ENCODE data around the gene COG1. TPM values are rescaled to one million over a fixed set of nuclear protein-coding genes. Genes with fewer than 3 reads are reported as not detected.

COG1 gene
- total RNA-seq, 1 donor from 2014 or later: 37.0 TPM

DNA sequence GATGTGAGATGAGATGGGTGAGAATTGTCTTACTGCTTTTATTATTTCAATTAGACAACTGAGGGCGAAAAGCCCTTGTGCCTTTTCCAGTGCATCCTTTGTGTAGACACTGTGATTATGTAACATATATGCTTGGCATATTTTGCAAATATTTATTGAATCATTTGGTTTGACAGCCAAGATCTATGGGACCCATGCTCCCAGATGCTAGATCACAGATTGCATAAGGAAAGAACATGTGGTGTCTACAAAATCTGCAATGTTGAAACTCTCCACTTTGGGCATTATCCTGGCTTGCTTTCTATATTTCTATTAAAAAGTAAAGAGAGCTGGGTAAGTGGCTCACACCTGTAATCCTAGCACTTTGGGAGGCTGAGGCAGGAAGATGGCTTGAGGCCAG lies 4.8 kb upstream of the COG1 start:
- no peak for ATAC-seq
- no peak for DNase-seq
- intact Hi-C loops (cut with DNase I): no loop called here
- no peaks in the 10 kb centered on the region for H3K9me3 ChIP-seq
- no peaks in the 10 kb centered on the region for H3K27me3 ChIP-seq
- no peak overlapping the region for H3K27ac ChIP-seq
- TF ChIP-seq CTCF (IDR thresholded peaks at IDR 0.05): no peak
- H3K36me3 ChIP-seq: no peaks in the 10 kb centered on the region
- no peak overlapping the region for H3K4me3 ChIP-seq
- H3K4me1 ChIP-seq: peaks cover 5% of the 10 kb centered on the region

DNA sequence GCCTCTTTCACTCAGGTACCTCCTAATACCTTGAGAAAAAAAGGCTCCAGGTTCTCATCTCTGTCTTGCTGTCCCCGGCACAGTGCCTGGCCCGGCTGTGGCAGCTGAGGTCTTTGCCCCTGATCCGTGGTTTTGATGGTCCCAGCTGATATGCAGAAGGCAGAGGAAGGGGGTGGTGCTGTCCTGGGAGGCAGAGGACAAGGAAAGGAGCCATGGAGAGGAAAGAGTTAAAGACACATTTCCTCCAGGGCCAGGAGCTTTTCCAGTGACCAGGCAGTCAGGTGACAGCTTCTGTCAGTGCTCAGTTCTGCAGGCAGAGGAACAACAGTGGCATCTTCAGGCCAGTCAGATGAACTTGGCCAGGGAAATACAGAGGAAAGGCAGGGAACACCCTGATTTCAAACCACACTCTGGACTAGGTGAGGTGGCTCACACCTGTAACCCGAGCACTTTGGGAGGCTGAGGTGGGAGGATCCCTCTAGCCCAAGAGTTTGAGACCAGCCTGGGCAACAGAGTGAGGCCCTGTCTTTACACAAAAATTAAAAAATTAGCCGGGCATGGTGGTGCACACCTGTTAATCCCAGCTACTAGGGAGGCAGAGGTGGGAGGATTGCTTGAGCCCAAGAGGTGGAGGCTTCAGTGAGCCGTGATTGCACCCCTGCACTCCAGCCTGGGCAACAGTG lies 3.3 kb upstream of the COG1 start:
- no peak for DNase-seq
- Histone ChIP-seq H3K36me3 (no peaks in the 10 kb centered on the region), H3K27me3 (no peaks in the 10 kb centered on the region), H3K4me3 (no peak overlapping the region), H3K27ac (no peak overlapping the region), H3K4me1 (peaks cover 12% of the 10 kb centered on the region), H3K9me3 (no peaks in the 10 kb centered on the region)
- TF ChIP-seq CTCF (IDR thresholded peaks at IDR 0.05): peak; percentile 32
- ATAC-seq: no peak
- intact Hi-C loops (cut with DNase I): no loop called here

DNA sequence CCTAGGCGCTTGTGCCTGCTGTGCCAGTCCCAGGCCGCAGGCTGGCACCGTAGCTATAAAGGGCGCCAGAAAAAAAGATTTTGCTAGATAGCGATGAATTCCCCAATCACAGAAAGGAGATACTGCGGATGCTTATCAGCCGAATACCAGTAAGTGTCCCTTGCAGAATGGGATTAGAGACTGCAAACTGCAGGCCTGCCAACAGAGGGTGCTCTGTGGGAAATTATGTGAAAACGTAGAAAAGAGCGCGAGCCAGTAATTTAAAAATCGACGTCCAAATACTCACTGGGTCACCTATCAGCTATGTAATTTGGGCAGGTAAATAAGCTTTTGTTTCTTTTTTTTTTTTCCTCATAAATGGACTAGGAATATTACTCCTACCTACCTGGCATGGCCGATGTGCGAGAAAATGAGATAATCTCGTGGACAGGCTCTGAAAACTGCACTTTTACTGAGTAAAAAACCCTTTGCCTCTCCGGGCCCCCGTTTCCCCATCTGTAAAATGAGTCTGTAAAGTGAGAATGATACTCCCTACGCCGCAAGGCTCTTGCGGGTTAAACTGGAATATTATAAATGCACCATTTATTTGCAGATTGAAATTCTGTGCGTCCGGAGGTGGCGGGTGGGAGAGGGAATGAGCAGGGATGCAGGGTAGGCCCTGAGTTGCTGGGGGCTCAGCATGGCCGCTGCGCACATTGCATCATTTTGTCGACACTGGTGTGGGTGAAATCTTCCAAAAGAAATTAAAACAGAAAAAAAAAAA lies 1.2 kb upstream of the COG1 start:
- Histone ChIP-seq H3K4me3 (peak overlapping the region; percentile 96), H3K9me3 (no peaks in the 10 kb centered on the region), H3K27me3 (no peaks in the 10 kb centered on the region), H3K27ac (peak overlapping the region; percentile 77), H3K36me3 (peaks cover 3% of the 10 kb centered on the region), H3K4me1 (peaks cover 14% of the 10 kb centered on the region)
- peak; percentile 87 for TF ChIP-seq CTCF (IDR thresholded peaks at IDR 0.05)
- ATAC-seq (peak; percentile 54), DNase-seq (peak; percentile 72)
- intact Hi-C loops (cut with DNase I): no loop called here

DNA sequence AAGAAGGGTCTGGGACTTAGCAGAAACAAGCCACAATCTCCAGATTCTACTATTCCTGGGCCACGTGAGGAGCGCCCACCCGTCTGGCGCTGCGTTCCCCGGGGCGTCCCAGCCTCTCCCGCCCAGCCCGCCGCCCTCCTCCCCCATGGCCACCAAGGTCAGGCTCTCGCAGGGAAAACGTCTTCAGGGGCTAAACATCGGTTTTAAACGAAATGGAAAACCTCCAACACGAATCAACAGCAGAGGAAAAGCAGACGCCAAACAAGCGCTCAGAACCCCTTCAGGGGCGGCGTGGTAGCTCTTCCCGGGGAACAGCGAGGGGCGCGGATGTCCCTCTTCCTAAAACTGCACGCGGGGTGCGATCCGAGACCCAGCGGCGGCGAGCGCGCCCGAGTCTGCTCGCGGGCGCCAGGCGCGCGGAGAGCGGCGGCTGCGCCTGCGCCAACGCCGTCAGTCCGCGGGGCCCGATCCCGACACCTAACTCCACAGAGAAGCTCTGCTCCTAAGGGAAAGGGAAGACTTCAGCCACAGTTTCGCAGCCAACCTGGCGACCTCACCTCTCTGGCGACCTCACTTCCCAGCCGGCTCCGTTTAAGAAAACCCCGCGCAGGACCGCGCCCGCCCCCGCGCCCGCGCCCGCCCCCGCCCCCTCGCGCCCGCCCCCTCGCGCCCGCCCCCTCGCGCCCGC lies 505 bp upstream of the COG1 start:
- Histone ChIP-seq H3K9me3 (no peaks in the 10 kb centered on the region), H3K27ac (peak overlapping the region; percentile 77), H3K4me1 (peaks cover 14% of the 10 kb centered on the region), H3K27me3 (no peaks in the 10 kb centered on the region), H3K36me3 (peaks cover 10% of the 10 kb centered on the region), H3K4me3 (peak overlapping the region; percentile 96)
- no peak for TF ChIP-seq CTCF (IDR thresholded peaks at IDR 0.05)
- ATAC-seq (peak; percentile 84), DNase-seq (peak; percentile 86)
- intact Hi-C loops (cut with DNase I): no loop called here

GRCh38 chr17:73194514-73195222 lies 1.8 kb downstream of the COG1 start:
- intact Hi-C loops (cut with DNase I): no loop called here
- Histone ChIP-seq H3K4me1 (peaks cover 14% of the 10 kb centered on the region), H3K27me3 (no peaks in the 10 kb centered on the region), H3K36me3 (peaks cover 33% of the 10 kb centered on the region), H3K27ac (no peak overlapping the region), H3K4me3 (no peak overlapping the region), H3K9me3 (no peaks in the 10 kb centered on the region)
- DNase-seq (no peak), ATAC-seq (no peak)
- no peak for TF ChIP-seq CTCF (IDR thresholded peaks at IDR 0.05)
